Hematopoietic multipotent progenitor cell treated with erythropoietin and hydrocortisone succinate and interleukin-3 and kit ligand, for 6 days (in vitro differentiated cells): Measurements from ENCODE around the gene AKAP13.

Experiments used
- DNase-seq: peaks from one replicate; pipeline ENCODE4 v3.0.0-alpha.2; 2015

AKAP13 gene

GRCh38 chr15:85543741-85544155, 163.3 kb downstream of the AKAP13 start:
- DNase-seq: peak; percentile 66

DNA sequence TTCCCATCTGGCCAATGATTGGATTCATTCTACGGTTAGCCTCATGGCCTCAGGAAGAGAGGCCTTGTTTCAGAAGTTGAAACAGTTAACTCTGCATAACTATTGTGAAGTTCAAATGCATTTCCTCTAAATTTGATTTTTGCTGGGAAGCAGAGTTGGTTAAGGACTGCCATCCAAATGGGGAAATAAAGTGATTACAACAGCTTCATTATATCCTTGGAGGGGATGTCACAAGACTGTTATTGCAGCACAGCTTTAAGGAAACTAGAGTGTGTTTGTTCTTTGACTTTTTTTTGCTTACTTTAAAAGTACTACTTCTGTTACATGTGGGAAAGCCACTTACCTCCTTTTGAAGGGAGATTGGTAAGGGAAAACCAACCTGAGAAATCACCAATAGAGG, 164.8 kb downstream of the AKAP13 start:
- peak; percentile 44 for DNase-seq

DNA sequence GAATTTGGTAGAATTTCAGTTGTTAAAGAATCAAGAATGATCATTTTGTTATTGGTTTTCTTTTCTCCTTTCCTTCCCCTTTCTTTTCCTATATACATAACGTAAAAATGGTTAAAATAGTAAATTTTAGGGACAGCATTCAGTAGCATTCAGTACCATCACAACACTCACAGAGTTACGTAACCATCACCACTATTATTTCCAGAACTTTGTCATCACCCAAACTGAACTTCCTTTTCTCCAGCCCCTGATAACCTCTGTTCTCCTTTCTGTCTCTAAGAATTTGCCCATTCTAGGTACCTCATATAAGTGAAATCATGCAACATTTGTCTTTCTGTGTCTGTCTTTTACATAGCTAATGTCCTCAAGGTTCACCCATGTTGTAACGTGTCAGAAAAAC, 165.3 kb downstream of the AKAP13 start:
- peak; percentile 57 for DNase-seq

GRCh38 chr15:85547386-85547785, 167.0 kb downstream of the AKAP13 start:
- no peak for DNase-seq

DNA sequence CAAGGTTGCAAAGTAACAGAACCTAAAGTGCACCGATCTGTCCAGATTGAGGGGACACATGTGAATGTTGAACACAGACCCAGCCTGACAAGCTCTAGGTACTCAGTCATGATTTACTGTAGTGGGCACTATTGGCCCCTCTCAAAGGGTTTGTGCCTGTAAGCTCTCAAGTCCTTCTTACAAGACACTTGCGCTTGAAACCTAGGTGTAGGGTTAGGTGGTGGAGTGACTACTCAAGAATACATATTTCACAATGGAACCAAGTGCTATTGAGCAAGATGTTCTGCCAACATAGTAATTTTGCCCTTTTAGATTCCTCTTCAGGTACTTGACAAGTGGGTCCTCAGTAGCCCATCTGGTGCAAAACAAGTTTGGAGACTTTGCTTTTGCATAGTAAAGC, 169.9 kb downstream of the AKAP13 start:
- DNase-seq: no peak

- DNase-seq: peak; percentile 52
Measured at GRCh38 chr15:85551221-85551832, 170.9 kb downstream of the AKAP13 start.

DNA sequence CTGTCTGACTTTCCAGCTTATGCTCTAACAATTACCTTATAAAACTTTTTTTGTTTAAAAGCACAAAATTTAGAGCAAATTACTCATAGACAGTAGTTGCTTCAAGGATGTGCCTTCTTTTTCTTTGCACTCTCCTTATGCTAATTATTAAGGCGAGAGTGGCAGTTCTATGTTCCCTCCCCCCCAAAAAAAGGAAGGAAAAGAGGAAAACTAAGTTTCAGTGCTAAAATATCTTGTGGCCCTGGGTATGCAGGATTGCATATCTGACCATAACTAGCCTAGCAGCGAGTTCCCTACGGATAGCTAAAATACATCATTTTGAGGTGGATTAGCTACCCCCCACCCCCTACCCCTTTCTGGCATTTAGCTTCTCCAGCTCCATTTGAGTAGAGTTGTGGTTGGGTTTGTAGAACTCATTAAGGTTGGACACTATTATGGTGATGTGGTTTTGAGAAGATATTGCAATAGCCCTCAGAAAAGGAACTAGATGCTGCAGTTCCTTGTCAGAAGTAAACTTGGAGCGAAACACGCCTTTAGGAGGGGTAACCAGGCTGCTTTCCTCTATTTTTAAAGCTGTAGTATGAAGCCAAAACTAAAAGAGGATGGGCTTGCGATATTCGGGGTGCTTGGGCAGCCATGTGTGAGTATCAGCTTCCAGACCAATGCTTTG, 174.6 kb downstream of the AKAP13 start:
- DNase-seq: peak; percentile 72

DNA sequence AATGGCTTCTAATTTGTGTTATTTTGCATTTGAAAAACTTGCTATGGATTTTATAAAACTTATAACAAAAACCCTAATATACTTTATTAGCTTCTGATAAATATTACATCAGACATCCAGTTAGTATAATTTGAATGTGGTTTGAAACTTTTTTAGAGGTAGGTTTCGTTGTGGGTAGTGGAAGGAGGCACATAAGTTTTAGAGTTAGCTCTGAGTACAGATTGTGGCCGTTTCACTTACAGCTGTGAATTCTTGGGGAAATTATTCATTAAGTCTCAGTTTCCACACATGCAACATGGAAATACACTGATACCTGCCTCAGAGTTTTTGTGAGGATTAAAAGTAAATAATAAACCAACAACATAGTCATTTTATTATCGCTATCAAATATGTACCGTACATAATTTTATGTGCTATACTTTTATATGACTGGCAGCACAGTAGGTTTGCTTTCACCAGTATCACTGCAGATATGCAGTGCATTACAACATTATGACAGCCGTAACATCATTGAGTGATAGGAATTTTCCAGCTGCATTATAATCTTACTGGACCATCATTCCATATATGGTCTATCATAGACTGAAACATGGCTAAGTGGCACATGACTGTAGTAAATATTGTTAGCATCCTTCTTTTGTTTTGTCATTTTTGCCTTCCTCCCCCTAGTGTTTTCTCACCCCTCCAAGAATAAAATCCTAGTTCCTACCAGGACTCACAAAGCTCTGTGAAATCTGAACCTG, 175.6 kb downstream of the AKAP13 start:
- DNase-seq: no peak

DNA sequence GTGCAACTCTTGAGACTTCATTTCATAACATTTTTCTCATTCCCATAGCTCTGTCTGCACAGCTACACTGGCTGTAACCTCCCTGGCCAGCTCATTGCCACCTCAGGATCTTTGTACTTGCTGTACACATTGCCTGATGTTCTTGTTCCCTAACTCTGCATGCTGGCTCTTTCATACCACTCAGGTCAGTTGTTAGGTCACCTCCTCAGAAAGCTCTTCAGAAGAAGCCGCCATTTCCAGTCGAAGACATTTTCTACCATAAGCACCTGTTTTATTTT, 176.2 kb downstream of the AKAP13 start:
- DNase-seq: no peak

- DNase-seq: no peak
Measured at GRCh38 chr15:85557385-85557784, 177.0 kb downstream of the AKAP13 start.

- no peak for DNase-seq
Measured at GRCh38 chr15:85558848-85559247, 178.4 kb downstream of the AKAP13 start.

GRCh38 chr15:85559530-85559929, 179.1 kb downstream of the AKAP13 start:
- no peak for DNase-seq

DNA sequence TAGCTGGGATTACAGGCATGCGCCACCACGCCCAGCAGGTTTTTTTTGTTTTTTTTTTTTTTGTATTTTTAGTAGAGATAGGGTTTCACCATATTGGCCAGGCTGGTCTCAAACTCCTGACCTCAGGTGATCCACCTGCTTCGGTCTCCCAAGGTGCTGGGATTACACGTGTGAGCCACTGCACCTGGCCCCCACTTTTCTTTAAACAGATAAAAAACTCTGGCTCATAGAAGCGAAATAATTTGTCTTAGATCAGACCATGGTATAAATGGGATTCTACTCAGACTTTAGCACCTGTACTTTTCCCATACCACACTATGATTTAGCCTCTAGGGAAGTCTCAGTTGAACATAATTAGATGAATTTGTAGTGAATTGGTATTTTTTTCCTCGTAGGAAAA, 182.4 kb downstream of the AKAP13 start:
- no peak for DNase-seq

- no peak for DNase-seq
Measured at GRCh38 chr15:85563328-85563727, 182.9 kb downstream of the AKAP13 start.

- DNase-seq: no peak
Measured at GRCh38 chr15:85563731-85564130, 183.3 kb downstream of the AKAP13 start.

GRCh38 chr15:85564686-85565085, 184.3 kb downstream of the AKAP13 start:
- DNase-seq: no peak

- no peak for DNase-seq
Measured at GRCh38 chr15:85568261-85568808, 187.9 kb downstream of the AKAP13 start.

- no peak for DNase-seq
Measured at GRCh38 chr15:85570336-85570735, 189.9 kb downstream of the AKAP13 start.

GRCh38 chr15:85571780-85572179, 191.4 kb downstream of the AKAP13 start:
- no peak for DNase-seq

DNA sequence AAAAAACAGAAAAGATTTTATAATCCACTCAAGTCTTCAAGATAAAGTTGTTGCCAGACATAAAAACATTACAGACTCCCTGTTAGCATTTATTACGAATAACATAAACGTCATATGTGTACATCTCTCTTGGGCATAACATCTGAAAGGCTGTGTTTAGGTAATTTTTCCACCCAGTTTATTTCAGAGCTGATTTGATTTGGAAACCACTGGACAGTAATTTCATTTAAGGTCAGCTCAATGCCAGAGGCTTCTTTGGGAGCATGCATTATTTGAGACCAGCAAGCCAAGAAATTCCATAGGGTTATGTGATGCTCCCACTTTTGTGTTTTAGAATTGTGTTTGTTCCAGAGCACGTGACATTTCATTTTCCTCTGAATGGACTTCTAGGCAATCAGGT, 196.0 kb downstream of the AKAP13 start:
- DNase-seq: no peak

DNA sequence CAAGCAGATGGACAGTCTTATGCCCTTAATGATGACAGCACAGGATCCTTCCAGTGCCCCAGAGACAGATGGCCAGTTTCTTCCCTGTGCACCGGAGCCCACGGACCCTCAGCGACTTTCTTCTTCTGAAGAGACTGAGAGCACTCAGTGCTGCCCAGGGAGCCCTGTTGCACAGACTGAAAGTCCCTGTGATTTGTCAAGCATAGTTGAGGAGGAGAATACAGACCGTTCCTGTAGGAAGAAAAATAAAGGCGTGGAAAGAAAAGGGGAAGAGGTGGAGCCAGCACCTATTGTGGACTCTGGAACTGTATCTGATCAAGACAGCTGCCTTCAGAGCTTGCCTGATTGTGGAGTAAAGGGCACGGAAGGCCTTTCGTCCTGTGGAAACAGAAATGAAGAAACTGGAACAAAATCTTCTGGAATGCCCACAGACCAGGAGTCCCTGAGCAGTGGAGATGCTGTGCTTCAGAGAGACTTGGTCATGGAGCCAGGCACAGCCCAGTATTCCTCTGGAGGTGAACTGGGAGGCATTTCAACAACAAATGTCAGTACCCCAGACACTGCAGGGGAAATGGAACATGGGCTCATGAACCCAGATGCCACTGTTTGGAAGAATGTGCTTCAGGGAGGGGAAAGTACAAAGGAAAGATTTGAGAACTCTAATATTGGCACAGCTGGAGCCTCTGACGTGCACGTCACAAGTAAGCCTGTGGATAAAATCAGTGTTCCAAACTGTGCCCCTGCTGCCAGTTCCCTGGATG, 198.7 kb downstream of the AKAP13 start:
- DNase-seq: peak; percentile 56

- DNase-seq: peak; percentile 30
Measured at GRCh38 chr15:85579957-85580694, 199.7 kb downstream of the AKAP13 start.

DNA sequence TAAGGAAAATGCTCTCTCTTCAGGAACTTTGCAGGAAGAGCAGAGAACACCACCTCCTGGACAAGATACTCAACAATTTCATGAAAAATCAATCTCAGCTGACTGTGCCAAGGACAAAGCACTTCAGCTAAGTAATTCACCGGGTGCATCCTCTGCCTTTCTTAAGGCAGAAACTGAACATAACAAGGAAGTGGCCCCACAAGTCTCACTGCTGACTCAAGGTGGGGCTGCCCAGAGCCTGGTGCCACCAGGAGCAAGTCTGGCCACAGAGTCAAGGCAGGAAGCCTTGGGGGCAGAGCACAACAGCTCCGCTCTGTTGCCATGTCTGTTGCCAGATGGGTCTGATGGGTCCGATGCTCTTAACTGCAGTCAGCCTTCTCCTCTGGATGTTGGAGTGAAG, 200.5 kb downstream of the AKAP13 start:
- peak; percentile 46 for DNase-seq
